ENCODE data around the gene TLNRD1. TPM values are rescaled to one million over a fixed set of nuclear protein-coding genes. Genes with fewer than 3 reads are reported as not detected.

TLNRD1 gene
- total and polyA plus RNA-seq, 2 donors, result 9.1 to 10.2 TPM

DNA sequence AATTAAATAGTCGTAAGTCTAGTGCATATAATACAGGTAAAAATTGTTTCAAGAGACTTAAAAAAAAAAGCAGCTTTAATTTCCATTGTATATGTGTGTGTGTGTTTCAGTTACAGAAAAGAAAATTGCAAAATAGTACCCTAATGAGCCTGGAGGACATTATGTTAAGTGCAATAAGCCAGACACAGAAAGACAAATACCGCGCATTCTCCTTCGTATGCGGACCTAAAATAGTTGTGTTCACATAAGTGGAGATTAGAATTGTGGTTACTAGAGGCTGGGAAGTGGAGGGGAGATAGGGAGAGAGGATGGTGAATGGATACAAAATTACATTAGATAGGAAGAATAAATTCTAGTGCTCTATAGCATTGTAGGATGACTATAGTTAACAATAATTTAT is 14.7 kb upstream of the TLNRD1 start:
- 98% methylated on average over 5 of the region's 5 CpGs for WGBS
- DNase-seq (ENCODE audit: low read depth in 6 of 9, low spot score in 9 of 9), result no peak
- H3K9me3 ChIP-seq (ENCODE audit: control insufficient read depth in 2 of 2, insufficient read depth in 1 of 2, low read length in 1 of 2), result no peaks in the 10 kb centered on the region
- H3K36me3 ChIP-seq (ENCODE audit: control insufficient read depth in 2 of 2, insufficient read depth in 2 of 2, low read length in 1 of 2), result peaks cover 2 to 6% of the 10 kb centered on the region in 2 donors
- no peaks in the 10 kb centered on the region for H3K27me3 ChIP-seq (ENCODE audit: control insufficient read depth in 2 of 2, insufficient read depth in 1 of 2, low read length in 1 of 2)
- no peak overlapping the region for H3K27ac ChIP-seq (ENCODE audit: low read depth in 1 of 2, low read length in 1 of 2)
- H3K4me1 ChIP-seq (ENCODE audit: control insufficient read depth in 2 of 2, insufficient read depth in 2 of 2, low read length in 2 of 2), result peaks cover 22 to 26% of the 10 kb centered on the region in 2 donors
- no peak overlapping the region for H3K4me3 ChIP-seq (ENCODE audit: low read length in 2 of 2)

DNA sequence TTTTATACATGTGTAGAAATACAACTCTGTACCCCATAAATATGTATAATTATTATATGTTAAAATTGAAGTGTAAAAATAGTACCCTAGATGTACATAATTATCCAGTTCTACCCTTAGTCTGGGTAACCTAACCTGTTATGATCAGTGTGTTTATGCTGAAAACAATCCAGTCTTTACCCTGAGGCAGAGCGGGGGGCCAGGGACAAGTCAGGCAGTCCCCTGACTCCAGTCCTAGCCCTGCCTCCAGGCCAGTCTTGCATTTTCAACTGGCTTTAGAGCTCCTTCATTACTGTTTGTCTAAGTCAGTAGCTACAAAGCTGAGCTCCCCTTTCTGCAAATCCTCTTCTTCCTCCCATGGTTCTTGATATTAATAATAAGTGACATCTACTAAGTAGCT is 14.2 kb upstream of the TLNRD1 start:
- Histone ChIP-seq H3K9me3 (ENCODE audit: control insufficient read depth in 2 of 2, insufficient read depth in 1 of 2, low read length in 1 of 2) (no peaks in the 10 kb centered on the region), H3K27ac (ENCODE audit: low read depth in 1 of 2, low read length in 1 of 2) (no peak overlapping the region), H3K4me3 (ENCODE audit: low read length in 2 of 2) (no peak overlapping the region), H3K36me3 (ENCODE audit: control insufficient read depth in 2 of 2, insufficient read depth in 2 of 2, low read length in 1 of 2) (peaks cover under 1 to 4% of the 10 kb centered on the region in 2 donors), H3K4me1 (ENCODE audit: control insufficient read depth in 2 of 2, insufficient read depth in 2 of 2, low read length in 2 of 2) (peaks cover 27 to 31% of the 10 kb centered on the region in 2 donors), H3K27me3 (ENCODE audit: control insufficient read depth in 2 of 2, insufficient read depth in 1 of 2, low read length in 1 of 2) (no peaks in the 10 kb centered on the region)
- DNase-seq (ENCODE audit: low read depth in 6 of 9, low spot score in 9 of 9), result no peak
- 98% methylated on average over 1 of the region's 1 CpG for WGBS

DNA sequence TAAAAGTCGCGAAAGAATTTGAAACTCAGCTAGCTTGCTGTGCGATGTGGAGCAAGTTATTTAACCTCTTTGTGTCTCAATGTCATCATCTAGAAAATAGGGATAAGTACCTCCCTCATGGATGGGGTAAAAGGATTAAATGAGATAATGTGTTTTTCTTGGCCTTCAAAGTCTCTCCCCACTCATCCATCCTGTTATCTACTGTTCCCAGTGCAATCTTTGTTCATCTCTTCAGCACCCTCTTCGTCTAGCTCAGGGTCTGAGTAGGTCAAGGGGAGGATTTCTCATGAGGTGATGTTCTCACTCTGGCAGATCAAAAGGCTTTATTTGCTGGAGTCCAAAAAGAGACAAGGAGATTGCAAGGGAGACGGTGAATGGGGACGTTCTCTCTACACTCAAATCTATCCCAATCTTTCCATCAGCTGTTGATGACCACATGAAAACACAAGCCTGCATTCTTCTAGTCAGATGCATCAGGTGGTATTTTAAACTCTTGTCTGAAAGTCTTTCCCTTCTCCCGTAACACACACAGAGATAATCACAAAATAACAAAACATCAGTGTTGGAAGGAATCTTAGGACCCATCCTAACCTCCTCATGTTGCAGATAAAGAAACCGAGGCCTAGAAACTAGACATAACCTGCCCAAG is 12.5 kb upstream of the TLNRD1 start:
- Histone ChIP-seq H3K27me3 (ENCODE audit: control insufficient read depth in 2 of 2, insufficient read depth in 1 of 2, low read length in 1 of 2) (no peaks in the 10 kb centered on the region), H3K4me3 (ENCODE audit: low read length in 2 of 2) (peak overlapping the region; percentile 77 to 90), H3K9me3 (ENCODE audit: control insufficient read depth in 2 of 2, insufficient read depth in 1 of 2, low read length in 1 of 2) (no peaks in the 10 kb centered on the region), H3K36me3 (ENCODE audit: control insufficient read depth in 2 of 2, insufficient read depth in 2 of 2, low read length in 1 of 2) (peaks cover 0 to 2% of the 10 kb centered on the region in 2 donors), H3K27ac (ENCODE audit: low read depth in 1 of 2, low read length in 1 of 2) (no peak overlapping the region), H3K4me1 (ENCODE audit: control insufficient read depth in 2 of 2, insufficient read depth in 2 of 2, low read length in 2 of 2) (peaks cover 26 to 33% of the 10 kb centered on the region in 2 donors)
- WGBS, result 60% methylated on average over 8 of the region's 8 CpGs
- DNase-seq (ENCODE audit: low read depth in 6 of 9, low spot score in 9 of 9), result peak in 1 of 9 donors; percentile 22

GRCh38 chr15:80989081-80989517 is 11.6 kb upstream of the TLNRD1 start:
- H3K27ac ChIP-seq (ENCODE audit: low read depth in 1 of 2, low read length in 1 of 2), result peak overlapping the region; percentile 78 to 96
- no peaks in the 10 kb centered on the region for H3K27me3 ChIP-seq (ENCODE audit: control insufficient read depth in 2 of 2, insufficient read depth in 1 of 2, low read length in 1 of 2)
- H3K9me3 ChIP-seq (ENCODE audit: control insufficient read depth in 2 of 2, insufficient read depth in 1 of 2, low read length in 1 of 2), result no peaks in the 10 kb centered on the region
- H3K36me3 ChIP-seq (ENCODE audit: control insufficient read depth in 2 of 2, insufficient read depth in 2 of 2, low read length in 1 of 2), result no peaks in the 10 kb centered on the region
- WGBS, result under 1% methylated on average over 7 of the region's 7 CpGs
- DNase-seq (ENCODE audit: low read depth in 6 of 9, low spot score in 9 of 9), result peak in 1 of 9 donors; percentile 14
- peak overlapping the region; percentile 77 to 90 for H3K4me3 ChIP-seq (ENCODE audit: low read length in 2 of 2)
- peaks cover 26 to 33% of the 10 kb centered on the region in 2 donors for H3K4me1 ChIP-seq (ENCODE audit: control insufficient read depth in 2 of 2, insufficient read depth in 2 of 2, low read length in 2 of 2)

GRCh38 chr15:80989518-80990478 is 10.9 kb upstream of the TLNRD1 start, which contains the start of gene MESD:
TSS of gene MESD (minus strand) at chr15:80989819. CDS start at chr15:80989791, 28 bp downstream.
- Histone ChIP-seq H3K36me3 (ENCODE audit: control insufficient read depth in 2 of 2, insufficient read depth in 2 of 2, low read length in 1 of 2) (no peaks in the 10 kb centered on the region), H3K4me1 (ENCODE audit: control insufficient read depth in 2 of 2, insufficient read depth in 2 of 2, low read length in 2 of 2) (peaks cover 26 to 33% of the 10 kb centered on the region in 2 donors), H3K27me3 (ENCODE audit: control insufficient read depth in 2 of 2, insufficient read depth in 1 of 2, low read length in 1 of 2) (no peaks in the 10 kb centered on the region), H3K9me3 (ENCODE audit: control insufficient read depth in 2 of 2, insufficient read depth in 1 of 2, low read length in 1 of 2) (no peaks in the 10 kb centered on the region), H3K27ac (ENCODE audit: low read depth in 1 of 2, low read length in 1 of 2) (peak within 1 kb of the TSS; percentile 81 to 96), H3K4me3 (ENCODE audit: low read length in 2 of 2) (peak within 1 kb of the TSS; percentile 77 to 90)
- 1% methylated on average over 63 of the region's 63 CpGs for WGBS
- DNase-seq (ENCODE audit: low read depth in 6 of 9, low spot score in 9 of 9), result peak; percentile 81 to 96 (median 92)

GRCh38 chr15:80990955-80991354 is 9.8 kb upstream of the TLNRD1 start:
- H3K4me3 ChIP-seq (ENCODE audit: low read length in 2 of 2), result no peak overlapping the region
- no peaks in the 10 kb centered on the region for H3K27me3 ChIP-seq (ENCODE audit: control insufficient read depth in 2 of 2, insufficient read depth in 1 of 2, low read length in 1 of 2)
- H3K36me3 ChIP-seq (ENCODE audit: control insufficient read depth in 2 of 2, insufficient read depth in 2 of 2, low read length in 1 of 2), result no peaks in the 10 kb centered on the region
- peak overlapping the region in 1 of 2 donors; percentile 81 for H3K27ac ChIP-seq (ENCODE audit: low read depth in 1 of 2, low read length in 1 of 2)
- H3K4me1 ChIP-seq (ENCODE audit: control insufficient read depth in 2 of 2, insufficient read depth in 2 of 2, low read length in 2 of 2), result peaks cover 26 to 33% of the 10 kb centered on the region in 2 donors
- H3K9me3 ChIP-seq (ENCODE audit: control insufficient read depth in 2 of 2, insufficient read depth in 1 of 2, low read length in 1 of 2), result no peaks in the 10 kb centered on the region
- peak in 1 of 9 donors; percentile 37 for DNase-seq (ENCODE audit: low read depth in 6 of 9, low spot score in 9 of 9)
- 77% methylated on average over 1 of the region's 1 CpG for WGBS

GRCh38 chr15:80991421-80991820 is 9.3 kb upstream of the TLNRD1 start:
- H3K4me3 ChIP-seq (ENCODE audit: low read length in 2 of 2), result no peak overlapping the region
- 63% methylated on average over 5 of the region's 5 CpGs for WGBS
- no peaks in the 10 kb centered on the region for H3K27me3 ChIP-seq (ENCODE audit: control insufficient read depth in 2 of 2, insufficient read depth in 1 of 2, low read length in 1 of 2)
- DNase-seq (ENCODE audit: low read depth in 6 of 9, low spot score in 9 of 9), result peak in 4 of 9 donors; percentile 37 to 81 (median 53)
- H3K4me1 ChIP-seq (ENCODE audit: control insufficient read depth in 2 of 2, insufficient read depth in 2 of 2, low read length in 2 of 2), result peaks cover 26 to 33% of the 10 kb centered on the region in 2 donors
- no peaks in the 10 kb centered on the region for H3K36me3 ChIP-seq (ENCODE audit: control insufficient read depth in 2 of 2, insufficient read depth in 2 of 2, low read length in 1 of 2)
- peak overlapping the region in 1 of 2 donors; percentile 81 for H3K27ac ChIP-seq (ENCODE audit: low read depth in 1 of 2, low read length in 1 of 2)
- H3K9me3 ChIP-seq (ENCODE audit: control insufficient read depth in 2 of 2, insufficient read depth in 1 of 2, low read length in 1 of 2), result no peaks in the 10 kb centered on the region

DNA sequence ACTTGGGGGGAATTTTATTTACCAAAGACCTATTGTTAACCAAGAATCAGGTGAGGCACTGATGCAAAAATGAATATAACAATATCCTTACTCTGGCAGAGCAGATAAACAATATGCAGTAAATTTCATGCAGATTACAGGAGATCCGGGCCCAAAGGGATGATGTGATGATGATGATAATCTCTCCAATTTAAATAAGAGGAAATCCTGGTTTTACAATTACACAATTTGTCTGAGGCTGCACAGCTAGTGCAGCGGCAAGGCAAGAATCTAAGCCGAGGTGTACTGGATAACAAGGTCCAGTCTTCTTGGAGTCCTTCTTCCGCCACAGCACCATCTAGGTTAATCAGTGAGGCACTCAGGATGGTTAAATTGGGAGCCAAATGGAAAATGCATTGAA is 8.7 kb upstream of the TLNRD1 start:
- WGBS, result 91% methylated on average over 4 of the region's 4 CpGs
- H3K27ac ChIP-seq (ENCODE audit: low read depth in 1 of 2, low read length in 1 of 2), result peak overlapping the region in 1 of 2 donors; percentile 81
- H3K4me1 ChIP-seq (ENCODE audit: control insufficient read depth in 2 of 2, insufficient read depth in 2 of 2, low read length in 2 of 2), result peaks cover 26 to 30% of the 10 kb centered on the region in 2 donors
- no peak for DNase-seq (ENCODE audit: low read depth in 6 of 9, low spot score in 9 of 9)
- H3K27me3 ChIP-seq (ENCODE audit: control insufficient read depth in 2 of 2, insufficient read depth in 1 of 2, low read length in 1 of 2), result no peaks in the 10 kb centered on the region
- no peaks in the 10 kb centered on the region for H3K36me3 ChIP-seq (ENCODE audit: control insufficient read depth in 2 of 2, insufficient read depth in 2 of 2, low read length in 1 of 2)
- no peaks in the 10 kb centered on the region for H3K9me3 ChIP-seq (ENCODE audit: control insufficient read depth in 2 of 2, insufficient read depth in 1 of 2, low read length in 1 of 2)
- no peak overlapping the region for H3K4me3 ChIP-seq (ENCODE audit: low read length in 2 of 2)

- DNase-seq (ENCODE audit: low read depth in 6 of 9, low spot score in 9 of 9), result no peak
- Histone ChIP-seq H3K4me1 (ENCODE audit: control insufficient read depth in 2 of 2, insufficient read depth in 2 of 2, low read length in 2 of 2) (peaks cover 24 to 28% of the 10 kb centered on the region in 2 donors), H3K27ac (ENCODE audit: low read depth in 1 of 2, low read length in 1 of 2) (no peak overlapping the region), H3K36me3 (ENCODE audit: control insufficient read depth in 2 of 2, insufficient read depth in 2 of 2, low read length in 1 of 2) (no peaks in the 10 kb centered on the region), H3K4me3 (ENCODE audit: low read length in 2 of 2) (no peak overlapping the region), H3K27me3 (ENCODE audit: control insufficient read depth in 2 of 2, insufficient read depth in 1 of 2, low read length in 1 of 2) (no peaks in the 10 kb centered on the region), H3K9me3 (ENCODE audit: control insufficient read depth in 2 of 2, insufficient read depth in 1 of 2, low read length in 1 of 2) (no peaks in the 10 kb centered on the region)
- WGBS, result 98% methylated on average over 1 of the region's 1 CpG
Observed at GRCh38 chr15:80992441-80992840, 8.3 kb upstream of the TLNRD1 start.

Data from thymus (tissue), 11 donors.